K562 (cell line): ENCODE measurements around the gene TMEM127. TPM values are rescaled to one million over a fixed set of nuclear protein-coding genes. Genes with fewer than 3 reads are reported as not detected.

Experiments used
- ARHGAP35 ChIP-seq: fragments of 450-650 bp; IDR thresholded peaks from 2 replicates; pipeline ENCODE4 v1.6.1; 2018; ENCODE audit not compliant: partially characterized antibody
- CBX1 ChIP-seq: sonication (generic); IDR thresholded peaks from 2 replicates; pipeline ENCODE4 v1.6.1; 2016; ENCODE audit warnings: antibody characterized with exemption, low read depth, mild to moderate bottlenecking
- CGGBP1 ChIP-seq: fragments of 250-450 bp; sonication (Bioruptor Pico); IDR thresholded peaks from 2 replicates; pipeline ENCODE4 v1.9.0; 2021; ENCODE audit warnings: mild to moderate bottlenecking
- CHD4 ChIP-seq: fragments of 200-600 bp; sonication (generic); IDR thresholded peaks from 3 replicates; pipeline ENCODE4 v1.6.1; 2012; ENCODE audit warnings: low read depth, mild to moderate bottlenecking, mixed read lengths, low read length, inconsistent platforms; ENCODE audit not compliant: insufficient read depth, insufficient replicate concordance, poor library complexity, severe bottlenecking
- CSDE1 ChIP-seq, 2 experiments: fragments of 450-650 bp; IDR thresholded peaks; 2 replicates each; pipeline ENCODE4 v1.6.1; 2016; ENCODE audit warnings: mild to moderate bottlenecking in 1 of 2
- FOXK1 ChIP-seq: sonication (generic); formaldehyde crosslinking; IDR thresholded peaks from 2 replicates; pipeline ENCODE4 v1.8.0; 2022; ENCODE audit warnings: missing genetic modification reagents, mild to moderate bottlenecking, borderline replicate concordance
- MTA2 ChIP-seq: fragments of 450-650 bp; IDR thresholded peaks from 2 replicates; pipeline ENCODE4 v1.6.1; 2016; ENCODE audit warnings: low read depth
- NCOA6 ChIP-seq: fragments of 450-650 bp; IDR thresholded peaks from 2 replicates; pipeline ENCODE4 v1.6.1; 2017; ENCODE audit warnings: mild to moderate bottlenecking
- RCOR1 ChIP-seq, 2 experiments: IDR thresholded peaks; 2 replicates each; pipeline ENCODE4 v1.6.1; 2012; ENCODE audit warnings: low read depth in 2 of 2, low read length in 2 of 2, borderline replicate concordance in 1 of 2, improper control_type of control experiment in 1 of 2
- SLC30A9 ChIP-seq: fragments of 250-450 bp; sonication (Bioruptor Pico); IDR thresholded peaks from 2 replicates; pipeline ENCODE4 v1.8.0; 2022; ENCODE audit warnings: mild to moderate bottlenecking, moderate library complexity
- TCF7 ChIP-seq: sonication (generic); IDR thresholded peaks from 2 replicates; pipeline ENCODE4 v1.6.1; 2016; ENCODE audit warnings: antibody characterized with exemption, borderline replicate concordance
- ZNF57 ChIP-seq: fragments of 450-650 bp; formaldehyde crosslinking; IDR thresholded peaks from 2 replicates; pipeline ENCODE4 v1.4.0; 2020; ENCODE audit warnings: mild to moderate bottlenecking, moderate library complexity
- polyA plus RNA-seq, 8 experiments: library from polyadenylated mRNA; depleted of rRNA in 4 of 8; stranded (reverse) in 5 of 8; unstranded in 3 of 8; fragments of >200 nt; fragmentation: Nextera tagmentation in 2 of 8; fragmentation: Illumina TruSeq in 1 of 8; extraction: Ambion mirVana in 2 of 8; extraction: Trizol in 1 of 8; gene quantifications; 2 replicates each; pipeline versions ENCODE4 v1.2.1 to v1.2.3, GENCODE V29; 2011 to 2014; ENCODE audit warnings: inconsistent platforms in 1 of 8, missing spikeins in 1 of 8
- total RNA-seq, 7 experiments: library from RNA; depleted of rRNA in 6 of 7; stranded (reverse); fragments of >200 nt in 6 of 7; fragmentation: Illumina TruSeq in 2 of 7; extraction: Trizol in 2 of 7; gene quantifications; 2 replicates each; pipeline versions ENCODE4 v1.2.1 to v1.2.3, GENCODE V29; 2011 to 2021; ENCODE audit warnings: low replicate concordance in 1 of 7
- TF ChIP-seq, protein P1 (sequence below): fragments of 250-450 bp; sonication (Bioruptor Pico); IDR thresholded peaks from 2 replicates; pipeline ENCODE4 v1.4.0; 2020
- TF ChIP-seq, protein P2 (sequence below): fragments of 250-450 bp; sonication (Bioruptor Pico); IDR thresholded peaks from 2 replicates; pipeline ENCODE4 v1.8.0; 2022; ENCODE audit warnings: inconsistent platforms

Gene TMEM127
- total and polyA plus RNA-seq, 9 of the 15 experiments (the other 6 are each of a cell fraction or from before 2014, with no cell fraction given), result 1.7 to 20.0 (median 9.9) TPM

DNA sequence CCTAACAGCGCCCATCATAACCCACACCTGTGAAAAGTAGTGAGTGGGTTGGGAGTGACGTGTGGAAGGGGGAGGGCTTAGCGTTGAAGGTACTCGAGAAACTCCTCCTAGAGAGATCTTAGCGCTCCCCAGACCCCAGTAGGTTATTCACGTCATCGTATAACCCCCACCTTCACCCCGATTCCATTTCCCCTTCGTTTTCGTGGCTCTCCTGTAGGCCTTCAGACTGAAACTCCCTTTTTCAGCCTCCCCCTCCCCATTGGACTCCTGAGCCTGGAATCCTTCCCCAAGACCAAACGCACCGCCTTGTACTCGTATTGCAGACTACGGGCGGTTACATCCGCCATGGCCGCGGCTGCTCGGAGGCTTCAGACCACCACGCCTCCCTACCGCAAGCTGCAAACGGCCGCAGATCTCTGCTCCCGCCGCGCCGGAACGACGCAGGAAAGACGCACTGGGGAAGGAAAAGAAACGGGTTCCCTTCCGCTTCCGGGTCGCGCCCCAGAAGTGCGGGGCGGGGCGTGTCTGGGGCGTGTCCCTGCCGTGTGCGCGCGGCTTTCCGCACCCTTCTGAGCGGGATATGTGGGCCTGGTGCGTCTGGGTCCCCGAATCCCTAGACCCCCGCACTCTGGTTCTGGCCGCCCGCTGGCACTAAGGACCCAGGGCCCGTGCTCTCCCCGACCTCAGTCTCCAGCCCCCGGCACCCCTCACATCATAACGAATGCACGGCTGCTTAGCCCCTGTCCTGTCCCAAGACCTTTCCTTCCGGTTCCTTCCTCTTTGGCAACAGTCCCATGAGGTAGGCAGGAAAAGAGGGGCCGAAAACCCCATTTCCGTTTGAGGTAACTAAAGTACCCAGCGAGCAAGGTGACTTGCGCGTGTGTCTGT is 39.5 kb upstream of the TMEM127 start, which contains the start of gene SNRNP200 (continued):
- no peak for TF ChIP-seq CHD4
- no peak for TF ChIP-seq SLC30A9
- TF ChIP-seq CGGBP1, result no peak
- TF ChIP-seq CSDE1 (IDR thresholded peaks at IDR 0.05), result no peak
- TF ChIP-seq MTA2, result peak; percentile 65
- no peak for TF ChIP-seq NCOA6
- TF ChIP-seq ARHGAP35, result no peak
- TF ChIP-seq, protein P1, sequence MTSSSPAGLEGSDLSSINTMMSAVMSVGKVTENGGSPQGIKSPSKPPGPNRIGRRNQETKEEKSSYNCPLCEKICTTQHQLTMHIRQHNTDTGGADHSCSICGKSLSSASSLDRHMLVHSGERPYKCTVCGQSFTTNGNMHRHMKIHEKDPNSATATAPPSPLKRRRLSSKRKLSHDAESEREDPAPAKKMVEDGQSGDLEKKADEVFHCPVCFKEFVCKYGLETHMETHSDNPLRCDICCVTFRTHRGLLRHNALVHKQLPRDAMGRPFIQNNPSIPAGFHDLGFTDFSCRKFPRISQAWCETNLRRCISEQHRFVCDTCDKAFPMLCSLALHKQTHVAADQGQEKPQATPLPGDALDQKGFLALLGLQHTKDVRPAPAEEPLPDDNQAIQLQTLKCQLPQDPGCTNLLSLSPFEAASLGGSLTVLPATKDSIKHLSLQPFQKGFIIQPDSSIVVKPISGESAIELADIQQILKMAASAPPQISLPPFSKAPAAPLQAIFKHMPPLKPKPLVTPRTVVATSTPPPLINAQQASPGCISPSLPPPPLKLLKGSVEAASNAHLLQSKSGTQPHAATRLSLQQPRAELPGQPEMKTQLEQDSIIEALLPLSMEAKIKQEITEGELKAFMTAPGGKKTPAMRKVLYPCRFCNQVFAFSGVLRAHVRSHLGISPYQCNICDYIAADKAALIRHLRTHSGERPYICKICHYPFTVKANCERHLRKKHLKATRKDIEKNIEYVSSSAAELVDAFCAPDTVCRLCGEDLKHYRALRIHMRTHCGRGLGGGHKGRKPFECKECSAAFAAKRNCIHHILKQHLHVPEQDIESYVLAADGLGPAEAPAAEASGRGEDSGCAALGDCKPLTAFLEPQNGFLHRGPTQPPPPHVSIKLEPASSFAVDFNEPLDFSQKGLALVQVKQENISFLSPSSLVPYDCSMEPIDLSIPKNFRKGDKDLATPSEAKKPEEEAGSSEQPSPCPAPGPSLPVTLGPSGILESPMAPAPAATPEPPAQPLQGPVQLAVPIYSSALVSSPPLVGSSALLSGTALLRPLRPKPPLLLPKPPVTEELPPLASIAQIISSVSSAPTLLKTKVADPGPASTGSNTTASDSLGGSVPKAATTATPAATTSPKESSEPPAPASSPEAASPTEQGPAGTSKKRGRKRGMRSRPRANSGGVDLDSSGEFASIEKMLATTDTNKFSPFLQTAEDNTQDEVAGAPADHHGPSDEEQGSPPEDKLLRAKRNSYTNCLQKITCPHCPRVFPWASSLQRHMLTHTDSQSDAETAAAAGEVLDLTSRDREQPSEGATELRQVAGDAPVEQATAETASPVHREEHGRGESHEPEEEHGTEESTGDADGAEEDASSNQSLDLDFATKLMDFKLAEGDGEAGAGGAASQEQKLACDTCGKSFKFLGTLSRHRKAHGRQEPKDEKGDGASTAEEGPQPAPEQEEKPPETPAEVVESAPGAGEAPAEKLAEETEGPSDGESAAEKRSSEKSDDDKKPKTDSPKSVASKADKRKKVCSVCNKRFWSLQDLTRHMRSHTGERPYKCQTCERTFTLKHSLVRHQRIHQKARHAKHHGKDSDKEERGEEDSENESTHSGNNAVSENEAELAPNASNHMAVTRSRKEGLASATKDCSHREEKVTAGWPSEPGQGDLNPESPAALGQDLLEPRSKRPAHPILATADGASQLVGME (CRISPR knock-in tag), result no peak
- no peak for TF ChIP-seq FOXK1 (CRISPR knock-in tag)
- 0 out of 2 replicates have a peak, but pooled peaks have one; percentile 86 for TF ChIP-seq CBX1
- peak in 1 of 2 experiments; percentile 3; a peak in 1 of 4 replicates for TF ChIP-seq RCOR1 (IDR thresholded peaks at IDR 0.05; ENCODE audit: borderline replicate concordance in 1 of 2, low read depth in 2 of 2, low read length in 2 of 2)
- TF ChIP-seq TCF7, result 0 out of 2 replicates have a peak, but pooled peaks have one; percentile 70
- no peak for TF ChIP-seq ZNF57 (CRISPR knock-in tag)
- TF ChIP-seq, protein P2, sequence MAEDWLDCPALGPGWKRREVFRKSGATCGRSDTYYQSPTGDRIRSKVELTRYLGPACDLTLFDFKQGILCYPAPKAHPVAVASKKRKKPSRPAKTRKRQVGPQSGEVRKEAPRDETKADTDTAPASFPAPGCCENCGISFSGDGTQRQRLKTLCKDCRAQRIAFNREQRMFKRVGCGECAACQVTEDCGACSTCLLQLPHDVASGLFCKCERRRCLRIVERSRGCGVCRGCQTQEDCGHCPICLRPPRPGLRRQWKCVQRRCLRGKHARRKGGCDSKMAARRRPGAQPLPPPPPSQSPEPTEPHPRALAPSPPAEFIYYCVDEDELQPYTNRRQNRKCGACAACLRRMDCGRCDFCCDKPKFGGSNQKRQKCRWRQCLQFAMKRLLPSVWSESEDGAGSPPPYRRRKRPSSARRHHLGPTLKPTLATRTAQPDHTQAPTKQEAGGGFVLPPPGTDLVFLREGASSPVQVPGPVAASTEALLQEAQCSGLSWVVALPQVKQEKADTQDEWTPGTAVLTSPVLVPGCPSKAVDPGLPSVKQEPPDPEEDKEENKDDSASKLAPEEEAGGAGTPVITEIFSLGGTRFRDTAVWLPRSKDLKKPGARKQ (CRISPR knock-in tag), result no peak
